ENCODE data around the gene LRP8. TPM values are rescaled to one million over a fixed set of nuclear protein-coding genes. Genes with fewer than 3 reads are reported as not detected.
A peak's percentile ranks its signal among the peaks of the same experiment; 100 is the strongest.

The LRP8 gene
- total and polyA plus RNA-seq, 2 of the 13 experiments (the other 11 are each of a cell fraction or from before 2014, with no cell fraction given), result 17.3 to 17.4 TPM

DNA sequence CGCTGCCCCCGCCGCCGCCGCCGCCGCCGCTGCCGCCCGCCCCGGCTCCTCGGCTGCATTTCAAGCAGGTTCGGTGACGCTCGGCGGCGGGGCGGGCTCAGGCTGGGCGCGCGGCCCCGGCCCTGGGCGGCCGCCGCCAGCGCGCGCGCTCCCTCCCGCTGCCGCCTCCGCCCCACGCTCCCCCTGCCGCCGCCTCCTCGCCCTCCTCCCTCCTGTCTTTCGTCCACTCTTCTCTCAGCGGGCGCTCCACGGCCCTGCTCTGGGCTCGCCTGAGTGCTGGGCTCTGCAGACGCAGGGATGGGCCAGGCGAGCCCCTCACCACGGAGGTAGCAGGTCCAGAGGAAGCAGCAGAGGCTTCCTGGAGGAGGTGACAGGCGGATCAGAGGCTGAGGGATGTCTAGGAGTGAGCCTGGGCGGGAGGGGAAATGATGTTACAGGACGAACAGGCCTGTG, at the start of gene LRP8 (continued):
- TF ChIP-seq, protein P1, sequence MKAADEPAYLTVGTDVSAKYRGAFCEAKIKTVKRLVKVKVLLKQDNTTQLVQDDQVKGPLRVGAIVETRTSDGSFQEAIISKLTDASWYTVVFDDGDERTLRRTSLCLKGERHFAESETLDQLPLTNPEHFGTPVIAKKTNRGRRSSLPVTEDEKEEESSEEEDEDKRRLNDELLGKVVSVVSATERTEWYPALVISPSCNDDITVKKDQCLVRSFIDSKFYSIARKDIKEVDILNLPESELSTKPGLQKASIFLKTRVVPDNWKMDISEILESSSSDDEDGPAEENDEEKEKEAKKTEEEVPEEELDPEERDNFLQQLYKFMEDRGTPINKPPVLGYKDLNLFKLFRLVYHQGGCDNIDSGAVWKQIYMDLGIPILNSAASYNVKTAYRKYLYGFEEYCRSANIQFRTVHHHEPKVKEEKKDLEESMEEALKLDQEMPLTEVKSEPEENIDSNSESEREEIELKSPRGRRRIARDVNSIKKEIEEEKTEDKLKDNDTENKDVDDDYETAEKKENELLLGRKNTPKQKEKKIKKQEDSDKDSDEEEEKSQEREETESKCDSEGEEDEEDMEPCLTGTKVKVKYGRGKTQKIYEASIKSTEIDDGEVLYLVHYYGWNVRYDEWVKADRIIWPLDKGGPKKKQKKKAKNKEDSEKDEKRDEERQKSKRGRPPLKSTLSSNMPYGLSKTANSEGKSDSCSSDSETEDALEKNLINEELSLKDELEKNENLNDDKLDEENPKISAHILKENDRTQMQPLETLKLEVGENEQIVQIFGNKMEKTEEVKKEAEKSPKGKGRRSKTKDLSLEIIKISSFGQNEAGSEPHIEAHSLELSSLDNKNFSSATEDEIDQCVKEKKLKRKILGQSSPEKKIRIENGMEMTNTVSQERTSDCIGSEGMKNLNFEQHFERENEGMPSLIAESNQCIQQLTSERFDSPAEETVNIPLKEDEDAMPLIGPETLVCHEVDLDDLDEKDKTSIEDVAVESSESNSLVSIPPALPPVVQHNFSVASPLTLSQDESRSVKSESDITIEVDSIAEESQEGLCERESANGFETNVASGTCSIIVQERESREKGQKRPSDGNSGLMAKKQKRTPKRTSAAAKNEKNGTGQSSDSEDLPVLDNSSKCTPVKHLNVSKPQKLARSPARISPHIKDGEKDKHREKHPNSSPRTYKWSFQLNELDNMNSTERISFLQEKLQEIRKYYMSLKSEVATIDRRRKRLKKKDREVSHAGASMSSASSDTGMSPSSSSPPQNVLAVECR (CRISPR knock-in tag; IDR thresholded peaks at IDR 0.05; ENCODE audit: borderline replicate concordance), result no peak; the same call in 1 of the 2 replicates
- peak; percentile 55; the same call in 1 of the 2 replicates for TF ChIP-seq ZMYM3 (CRISPR knock-in tag; IDR thresholded peaks at IDR 0.05)

DNA sequence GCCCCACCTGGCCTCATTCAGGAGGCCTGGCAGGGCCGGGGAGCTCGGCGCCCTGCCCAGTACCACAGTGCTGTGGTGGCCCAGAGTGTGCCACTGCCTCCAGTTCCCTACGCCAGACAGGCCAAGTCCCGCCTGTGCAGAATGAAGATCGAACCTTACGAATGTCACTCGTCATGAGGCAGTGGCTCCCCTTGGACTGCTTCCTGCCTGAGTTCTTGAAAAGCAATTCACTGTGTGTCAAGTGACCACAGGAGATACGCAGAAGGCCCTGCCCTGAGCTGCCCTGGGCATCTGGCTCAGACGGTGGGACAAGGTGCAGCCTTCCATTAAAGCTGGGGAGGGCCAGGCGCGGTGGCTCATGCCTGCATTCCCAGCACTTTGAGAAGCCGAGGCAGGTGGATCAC, 49.6 kb upstream of the LRP8 start:
- Histone ChIP-seq H3K79me2 (ENCODE audit: insufficient read depth, low read length) (no peaks in the 10 kb centered on the region), H3K9me3 (ENCODE audit: low read length) (no peaks in the 10 kb centered on the region), H3K27me3 (ENCODE audit: control insufficient read depth in 1 of 2, insufficient read depth in 2 of 2, low read length in 2 of 2) (peaks cover 0 to 39% of the 10 kb centered on the region in 2 experiments; a peak in 4 of 5 replicates), H3K4me3 (replicated peaks in 1 of 3; ENCODE audit: insufficient read depth in 1 of 3, low read depth in 2 of 3, low read length in 3 of 3) (no peak overlapping the region), H3K36me3 (replicated peaks in 1 of 2; ENCODE audit: control insufficient read depth in 1 of 2, insufficient read depth in 2 of 2, low read length in 2 of 2) (no peaks in the 10 kb centered on the region), H3K9ac (ENCODE audit: insufficient read depth, low read depth, low read length) (no peak overlapping the region), H2AFZ (ENCODE audit: low read length) (no peak overlapping the region), H4K20me1 (ENCODE audit: insufficient read depth, low read length) (no peaks in the 10 kb centered on the region; the same call in 1 of the 2 replicates), H3K4me2 (ENCODE audit: low read depth, low read length) (no peak overlapping the region), H3K27ac (ENCODE audit: extremely low read length, insufficient read depth, low read length) (no peak overlapping the region), H3K4me1 (ENCODE audit: insufficient read depth, low read length) (peaks cover 26% of the 10 kb centered on the region)
- ATAC-seq (no peak), DNase-seq (ENCODE audit: low spot score) (no peak), FAIRE-seq (no peak)
- no TSS peak for BruUV-seq (replicated peaks)
- WGBS (ENCODE audit: low lambda C conversion rate), result 58% methylated on average over 4 of the region's 13 CpGs
- intact Hi-C loops (cut with micrococcal nuclease; ENCODE audit: unreplicated experiment), result no loop called here
- CTCF ChIA-PET (ENCODE audit: low intra/inter-chr PET ratio, low total read pairs), result no interaction called here
- in situ Hi-C loops (cut with HindIII; ENCODE audit: extremely low pct_ligation_motif_present, low pct_unique_long_range_greater_than_20kb), result no loop called here
- POLR2A ChIA-PET, result no interaction called here
- TF ChIP-seq ZNF33B (CRISPR knock-in tag; IDR thresholded peaks at IDR 0.05) (no peak), ZNF3 (CRISPR knock-in tag; IDR thresholded peaks at IDR 0.05) (no peak), ZSCAN31 (CRISPR knock-in tag; IDR thresholded peaks at IDR 0.05; ENCODE audit: low read depth) (no peak), NAIF1 (CRISPR knock-in tag; IDR thresholded peaks at IDR 0.05; ENCODE audit: borderline replicate concordance) (no peak), ZNF33A (CRISPR knock-in tag; IDR thresholded peaks at IDR 0.05; ENCODE audit: borderline replicate concordance) (no peak), NONO (IDR thresholded peaks at IDR 0.05) (no peak), NONO (CRISPR knock-in tag; conservative IDR thresholded peaks at IDR 0.05) (no peak)
- TF ChIP-seq, protein P2, sequence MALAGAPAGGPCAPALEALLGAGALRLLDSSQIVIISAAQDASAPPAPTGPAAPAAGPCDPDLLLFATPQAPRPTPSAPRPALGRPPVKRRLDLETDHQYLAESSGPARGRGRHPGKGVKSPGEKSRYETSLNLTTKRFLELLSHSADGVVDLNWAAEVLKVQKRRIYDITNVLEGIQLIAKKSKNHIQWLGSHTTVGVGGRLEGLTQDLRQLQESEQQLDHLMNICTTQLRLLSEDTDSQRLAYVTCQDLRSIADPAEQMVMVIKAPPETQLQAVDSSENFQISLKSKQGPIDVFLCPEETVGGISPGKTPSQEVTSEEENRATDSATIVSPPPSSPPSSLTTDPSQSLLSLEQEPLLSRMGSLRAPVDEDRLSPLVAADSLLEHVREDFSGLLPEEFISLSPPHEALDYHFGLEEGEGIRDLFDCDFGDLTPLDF (CRISPR knock-in tag; IDR thresholded peaks at IDR 0.05), result no peak
